ENCODE data around the gene KCNT1.

KCNT1 gene

GRCh38 chr9:135804581-135805421 is 102.8 kb downstream of the KCNT1 start:
- DNase-seq: no peak

- DNase-seq: no peak
Measured at GRCh38 chr9:135805422-135806022, 103.5 kb downstream of the KCNT1 start.

- no peak for DNase-seq
Measured at GRCh38 chr9:135809166-135809565, 107.2 kb downstream of the KCNT1 start.

GRCh38 chr9:135810806-135811575 is 109.0 kb downstream of the KCNT1 start:
- DNase-seq: no peak

GRCh38 chr9:135811801-135812200 is 109.8 kb downstream of the KCNT1 start:
- no peak for DNase-seq

DNA sequence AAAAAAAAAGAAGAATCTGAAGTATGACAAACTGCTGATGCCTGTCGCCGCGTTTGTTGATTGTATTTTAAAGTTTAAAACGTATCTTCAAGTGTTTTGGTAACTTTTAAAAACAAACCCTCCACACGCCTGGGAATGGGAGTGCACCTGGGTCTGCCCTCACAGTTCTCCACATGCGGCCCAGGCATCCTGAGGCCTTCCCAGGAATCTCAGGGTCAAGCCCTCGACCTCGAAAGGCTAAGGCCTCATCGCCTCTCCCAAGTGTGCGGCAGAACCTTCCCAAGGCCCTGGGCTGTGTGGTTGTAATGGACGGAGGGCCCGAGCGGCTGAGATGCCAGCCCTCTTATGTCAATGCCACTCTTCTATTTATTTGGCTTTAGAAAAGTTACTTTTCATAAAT is 111.0 kb downstream of the KCNT1 start:
- no peak for DNase-seq

DNA sequence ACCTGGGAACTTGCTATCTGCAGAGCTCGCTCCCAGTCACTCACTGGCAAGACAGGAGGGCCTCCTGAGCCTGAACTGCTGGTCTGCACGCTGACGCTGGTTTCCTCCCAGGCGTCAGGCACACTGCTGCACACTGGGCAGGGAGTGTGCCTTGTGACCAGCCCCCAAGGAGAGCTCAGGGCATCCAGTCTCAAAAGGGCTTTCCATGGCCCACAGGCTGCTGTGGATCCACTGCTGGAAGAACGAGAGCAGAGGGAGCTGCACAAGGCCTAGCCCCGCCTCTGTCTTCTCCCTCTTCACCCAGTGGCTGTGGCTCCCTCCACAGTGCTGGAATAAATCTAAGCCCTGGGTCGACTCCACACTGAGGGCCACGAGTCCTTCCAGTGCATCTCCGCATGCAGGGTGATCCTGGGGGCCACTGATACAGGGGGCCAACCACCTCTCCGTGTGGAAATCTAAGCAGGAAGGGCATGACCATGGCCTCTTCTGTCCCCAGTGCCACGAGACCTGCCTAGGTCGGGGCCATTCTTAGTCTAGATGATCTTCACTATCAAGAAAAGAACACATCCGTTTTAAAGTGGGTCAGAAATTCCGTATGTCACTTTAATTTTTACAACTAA is 111.8 kb downstream of the KCNT1 start:
- DNase-seq: no peak

DNA sequence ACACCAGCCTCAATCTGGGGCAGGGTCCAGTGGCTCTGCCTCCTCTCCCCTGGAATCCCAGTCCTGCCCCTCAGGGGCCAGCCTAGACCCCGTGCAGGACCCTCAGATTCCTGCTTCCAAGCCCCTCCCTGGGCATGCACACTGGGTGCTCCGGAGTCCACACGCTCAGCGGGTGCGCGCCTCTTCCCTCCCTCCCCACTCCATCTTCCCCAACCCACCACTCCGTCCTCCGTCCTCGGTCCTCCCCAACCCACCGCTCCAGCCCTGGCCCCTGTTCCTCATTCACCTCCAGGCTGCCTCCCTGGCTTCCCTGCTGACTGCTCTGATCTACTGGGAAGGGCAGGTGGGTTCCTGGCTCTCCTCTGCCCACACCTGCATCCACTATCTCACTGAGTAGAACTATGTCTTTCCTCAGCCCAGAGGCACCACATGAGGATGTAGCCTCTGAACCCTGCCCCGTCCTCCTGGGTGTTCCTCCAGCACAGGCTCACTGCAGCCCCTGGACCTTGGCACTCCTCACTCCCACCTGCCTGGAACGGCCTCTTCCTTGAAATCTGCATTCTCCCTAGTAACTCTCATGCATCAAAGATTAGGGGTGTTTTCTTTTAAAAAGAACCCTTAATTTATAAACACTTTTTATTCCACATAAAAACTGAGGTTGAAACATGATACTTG is 112.6 kb downstream of the KCNT1 start:
- DNase-seq: no peak

DNA sequence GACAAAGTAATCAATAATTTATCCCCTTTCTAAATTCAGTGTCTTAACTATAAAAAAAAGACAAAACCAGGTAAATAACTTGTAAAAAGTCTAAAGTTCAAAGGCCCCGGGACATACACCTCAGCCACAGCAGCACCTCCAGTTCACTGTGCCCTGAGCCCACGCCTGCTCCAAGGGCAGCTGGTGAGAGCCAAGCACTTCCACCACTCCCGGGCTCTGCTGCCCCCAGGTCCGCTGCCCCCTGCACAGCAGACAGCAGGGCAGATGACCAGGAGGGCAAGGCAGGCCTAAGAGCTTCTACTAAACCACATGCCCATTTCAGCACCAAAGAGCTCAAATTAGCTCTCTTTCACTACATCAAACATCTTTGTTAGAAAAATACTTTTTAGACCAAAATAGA is 113.4 kb downstream of the KCNT1 start:
- no peak for DNase-seq

DNA sequence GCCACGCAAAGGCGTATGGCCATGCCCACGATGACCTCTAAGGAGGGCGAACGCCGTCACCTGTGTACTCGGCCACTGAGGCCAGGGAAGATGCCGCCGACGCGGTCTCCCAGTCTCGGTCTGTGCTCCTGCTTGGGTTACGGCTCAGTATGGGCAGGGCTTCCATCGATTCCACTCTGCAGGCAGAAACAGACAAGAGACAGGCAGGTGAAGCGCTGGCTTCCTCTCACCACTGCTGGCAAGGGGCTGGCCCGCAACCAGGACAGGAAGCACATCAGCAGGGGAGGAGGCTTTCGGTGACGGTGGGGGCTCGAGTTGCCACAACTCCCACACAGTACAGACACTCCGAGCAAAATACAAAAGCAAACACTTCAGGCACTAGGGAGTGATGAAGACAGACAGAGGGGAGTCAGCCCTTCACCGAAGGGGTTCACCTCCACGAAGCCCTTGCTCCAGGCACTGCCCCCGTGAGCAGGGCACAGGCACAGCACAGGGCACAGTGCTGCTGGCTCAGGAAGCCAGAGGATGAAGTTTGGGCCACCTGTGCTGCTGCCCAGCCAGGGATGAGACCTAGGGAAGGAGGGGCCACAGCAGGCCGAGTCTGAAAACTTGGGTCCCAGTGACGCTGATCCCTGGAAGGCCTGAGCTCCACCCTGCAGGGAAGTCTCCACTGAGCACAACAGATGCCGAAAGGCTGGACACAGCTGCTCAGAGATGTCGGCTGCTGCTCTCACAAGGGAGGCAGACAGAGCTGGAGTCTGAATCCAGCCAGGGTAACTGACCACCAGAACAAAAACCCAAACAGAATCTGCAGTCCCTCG is 114.1 kb downstream of the KCNT1 start:
- DNase-seq: no peak

- DNase-seq: no peak
Measured at GRCh38 chr9:135816651-135816970, 114.6 kb downstream of the KCNT1 start.

DNA sequence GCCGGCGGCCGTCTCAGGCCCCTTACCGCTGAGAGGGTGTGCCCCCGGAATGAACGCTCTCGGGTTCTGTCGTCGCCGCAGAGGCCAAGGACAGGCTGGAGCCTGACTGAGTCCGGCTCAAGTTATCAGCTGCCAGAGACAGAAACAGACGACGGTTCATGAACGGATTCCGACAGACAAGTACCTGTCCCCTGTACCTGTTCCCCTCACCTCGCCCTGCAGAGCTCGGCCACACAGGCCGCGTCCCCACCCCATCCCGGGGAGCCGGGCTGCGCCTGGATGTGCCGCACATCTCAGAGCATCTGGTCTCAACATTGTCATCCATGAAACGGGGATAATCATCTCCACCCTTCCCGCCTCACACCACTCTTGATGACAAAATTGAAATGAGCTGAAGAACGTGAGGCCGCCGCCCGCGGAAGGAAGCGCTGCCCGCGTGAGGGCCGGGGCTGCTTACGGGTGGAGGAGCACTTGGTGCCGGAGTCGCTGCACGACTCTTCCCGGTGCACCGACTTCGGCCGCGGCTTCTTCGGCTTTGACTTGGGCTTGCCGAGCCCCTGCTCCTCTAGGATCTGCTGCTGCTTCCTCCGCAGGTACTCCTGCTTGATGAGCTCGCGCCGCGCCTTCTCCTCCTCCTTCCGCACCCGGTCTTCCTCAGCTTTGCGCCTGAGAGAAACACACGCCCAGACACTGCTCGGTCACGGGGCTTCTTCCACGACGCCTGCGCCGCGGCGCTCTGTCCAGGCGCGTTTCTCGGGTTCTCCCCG is 116.1 kb downstream of the KCNT1 start:
- no peak for DNase-seq

DNA sequence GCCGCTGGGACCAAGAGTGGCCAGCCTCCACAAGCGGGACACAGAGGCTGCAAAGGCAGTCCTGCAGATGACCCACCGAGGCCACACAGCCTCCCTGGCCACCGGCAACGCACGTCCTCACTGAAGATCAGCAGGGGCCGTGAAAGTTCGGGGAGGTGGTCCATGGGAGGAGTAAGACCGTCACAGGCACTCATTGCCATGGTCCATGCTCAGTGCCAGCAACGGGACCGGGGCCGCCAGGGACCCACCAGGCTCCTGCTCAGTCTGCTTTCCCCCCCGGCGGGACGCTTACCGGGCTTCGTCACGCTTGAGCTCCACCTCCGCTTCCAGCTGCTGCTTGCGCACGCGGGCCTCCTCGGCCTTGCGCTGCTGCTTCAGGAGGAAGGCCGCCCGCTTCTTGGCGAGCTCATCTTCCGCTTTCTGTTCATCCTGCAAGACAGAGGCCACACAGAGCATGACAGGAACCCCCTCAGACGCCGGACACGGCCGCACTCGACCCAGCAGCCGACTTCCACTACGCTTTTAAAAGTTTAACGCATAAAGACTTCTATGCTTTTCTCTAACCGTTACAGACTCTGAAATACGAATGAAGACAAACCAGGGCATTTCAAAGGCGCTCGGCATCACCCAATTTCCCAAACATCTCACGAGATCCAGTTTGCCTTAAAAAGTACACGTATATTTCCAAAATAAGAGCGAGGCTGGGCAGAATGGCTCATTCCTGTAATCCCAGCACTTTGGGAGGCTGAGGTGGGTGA is 116.9 kb downstream of the KCNT1 start:
- no peak for DNase-seq

DNA sequence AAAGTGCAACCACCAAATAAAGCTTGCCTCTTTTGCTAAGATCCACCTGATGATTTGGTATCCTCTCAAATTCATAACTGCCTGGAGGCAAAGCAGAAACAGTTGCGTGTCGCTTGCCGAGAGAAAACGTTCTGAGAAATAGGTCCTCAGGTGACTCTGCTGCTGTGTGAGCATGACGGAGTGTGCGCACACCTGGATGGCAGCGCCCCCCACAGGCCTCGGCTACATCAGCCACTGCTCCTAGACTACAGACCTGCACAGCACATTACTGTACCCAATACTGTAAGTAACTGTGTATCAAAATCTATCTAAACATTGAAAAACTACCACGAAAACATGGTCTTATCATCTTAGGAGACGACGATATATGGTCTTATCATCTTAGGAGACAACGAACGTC is 117.9 kb downstream of the KCNT1 start:
- no peak for DNase-seq

- no peak for DNase-seq
Measured at GRCh38 chr9:135820661-135821060, 118.7 kb downstream of the KCNT1 start.

- DNase-seq: no peak
Measured at GRCh38 chr9:135821116-135821515, 119.1 kb downstream of the KCNT1 start.

DNA sequence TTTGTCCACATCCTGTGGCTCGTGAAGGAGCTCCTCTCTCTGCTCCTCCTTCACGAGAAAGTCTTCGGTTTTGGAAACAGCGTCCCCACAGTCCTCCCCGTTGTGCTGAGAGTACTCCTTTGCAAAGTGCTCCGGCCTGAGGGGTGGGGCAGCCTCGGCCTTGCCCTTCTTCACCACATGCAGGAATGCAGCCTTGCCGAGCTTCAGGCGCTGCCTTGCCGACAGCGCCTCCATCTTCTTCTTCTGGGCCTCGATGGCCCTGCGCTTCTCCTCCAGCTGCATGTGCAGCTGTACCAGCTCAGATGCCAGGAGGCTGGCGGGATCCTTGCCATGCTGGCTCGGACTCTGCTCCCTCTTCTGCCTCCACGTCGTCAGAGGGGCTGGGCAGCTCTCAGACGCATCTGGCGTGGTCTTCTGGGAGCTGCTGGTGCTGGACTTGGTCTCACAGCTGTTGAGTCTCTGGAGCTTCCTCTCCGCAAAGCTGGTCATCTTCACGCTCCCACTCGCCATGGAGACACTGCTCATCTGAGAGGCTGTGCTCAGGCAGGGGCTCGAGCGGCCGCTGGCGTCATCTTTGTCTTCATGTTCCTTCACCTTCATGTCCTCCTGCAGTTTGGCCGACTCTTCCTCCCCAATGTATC is 119.9 kb downstream of the KCNT1 start:
- DNase-seq: no peak

GRCh38 chr9:135822374-135822755 is 120.4 kb downstream of the KCNT1 start:
- DNase-seq: no peak

- no peak for DNase-seq
Measured at GRCh38 chr9:135823036-135823435, 121.1 kb downstream of the KCNT1 start.

Measured in NCI-H2227 treated with DMSO at 0.1 percent for 48 hours (cell line).